Measurements from ENCODE around the gene MAP7D3.

MAP7D3 gene

GRCh38 chrX:136246201-136246600, 5.0 kb downstream of the MAP7D3 start:
- no peak for TF ChIP-seq CTCF (IDR thresholded peaks at IDR 0.05)

- no peak for TF ChIP-seq CTCF (IDR thresholded peaks at IDR 0.05)
Observed at GRCh38 chrX:136237074-136237473, 14.1 kb downstream of the MAP7D3 start.

GRCh38 chrX:136228839-136229207, 22.4 kb downstream of the MAP7D3 start:
- TF ChIP-seq CTCF (IDR thresholded peaks at IDR 0.05): no peak

GRCh38 chrX:136227948-136228838, 23.0 kb downstream of the MAP7D3 start:
- TF ChIP-seq CTCF (IDR thresholded peaks at IDR 0.05): no peak

- TF ChIP-seq CTCF (IDR thresholded peaks at IDR 0.05): no peak
Observed at GRCh38 chrX:136227074-136227473, 24.1 kb downstream of the MAP7D3 start.

- TF ChIP-seq CTCF (IDR thresholded peaks at IDR 0.05): no peak
Observed at GRCh38 chrX:136221851-136222513, 29.2 kb downstream of the MAP7D3 start.

- no peak for TF ChIP-seq CTCF (IDR thresholded peaks at IDR 0.05)
Observed at GRCh38 chrX:136220951-136221350, 30.2 kb downstream of the MAP7D3 start.

All from LNCAP (cell line).